Right lobe of liver (tissue), 6 donors: Measurements from ENCODE around the gene ZNF644. TPM values are rescaled to one million over a fixed set of nuclear protein-coding genes. Genes with fewer than 3 reads are reported as not detected.

Experiments
- ATAC-seq, 4 donors: fragments of 200-7000 bp; cut with Tn5 transposase; one replicate each; pipeline ENCODE4 v1.9.1; 2020; ENCODE audit warnings: mild to moderate bottlenecking in 4 of 4, moderate library complexity in 4 of 4
- DNase-seq, 3 donors: peaks; one replicate each; pipeline ENCODE4 v3.0.0-alpha.2; 2020
- H3K27ac ChIP-seq, 3 donors: fragments of 200-600 bp; one replicate each; pipeline ENCODE4 v1.8.0; 2022
- H3K27me3 ChIP-seq, 2 donors: fragments of 200-600 bp; one replicate each; pipeline ENCODE4 v1.8.0; 2022
- H3K36me3 ChIP-seq, 4 donors: fragments of 200-600 bp; sonication (generic) in 1 of 4; one replicate each; pipeline versions ENCODE4 v1.5.1 to v1.8.0; 2017 to 2022; ENCODE audit warnings: control low read depth in 1 of 4
- H3K4me1 ChIP-seq, 4 donors: fragments of 200-600 bp; sonication (generic) in 1 of 4; one replicate each; pipeline versions ENCODE4 v1.5.1 to v1.8.0; 2017 to 2022; ENCODE audit warnings: control low read depth in 1 of 4
- H3K4me3 ChIP-seq, 3 donors: fragments of 200-600 bp; one replicate each; pipeline ENCODE4 v1.8.0; 2022
- H3K9me3 ChIP-seq, 4 donors: fragments of 200-600 bp; sonication (generic) in 1 of 4; one replicate each; pipeline versions ENCODE4 v1.5.1 to v1.8.0; 2017 to 2022; ENCODE audit warnings: control low read depth in 1 of 4
- CTCF ChIP-seq, 4 donors: fragments of 200-600 bp in 3 of 4; fragments of 450-650 bp in 1 of 4; IDR thresholded peaks; one replicate each; pipeline versions ENCODE4 v1.5.1 to v1.8.0; 2016 to 2022; ENCODE audit warnings: antibody characterized with exemption in 4 of 4, mild to moderate bottlenecking in 2 of 4
- POLR2A ChIP-seq: fragments of 450-650 bp; IDR thresholded peaks from one replicate; pipeline ENCODE4 v1.6.1; 2017; ENCODE audit warnings: antibody characterized with exemption, mild to moderate bottlenecking
- WGBS: methylation state at CpG from one replicate; pipeline ENCODE4 v1.1.6; 2018; ENCODE audit warnings: low coverage, low lambda C conversion rate; ENCODE audit not compliant: insufficient coverage; ENCODE audit errors: missing lambda C conversion rate; 5-methylcytosine and 5-hydroxymethylcytosine counted together
- intact Hi-C, 2 donors: fragments of 100-400 bp; cut with DNase I; formaldehyde crosslinking; loops; one replicate each; pipeline versions ENCODE4 v1.11.2 to v1.14.1; 2022
- total RNA-seq, 6 experiments: library from RNA; depleted of rRNA in 2 of 6; stranded (reverse); fragments of >200 nt in 2 of 6; fragmentation: NEBNext Ultra II Directional in 3 of 6; extraction: Animal tissue kit (Norgen Biotek cat#: 25700) in 3 of 6; gene quantifications; one replicate each; pipeline versions ENCODE4 v1.1.0 to v1.2.4, GENCODE V29; 2016 to 2023
- donor health status: DM: no; HTN: yes; CAD: no.
- donor health status: DM: no; HTN: no; CAD: no.
- donor health status: DM: no; HTN: no; CAD: no.
- donor health status: DM: no; HTN: yes; CAD: no.
- donor health status: DM: no; HTN: yes; CAD: no.

The ZNF644 gene
- total RNA-seq, 6 experiments from 2014 or later = 19.3 to 26.9 (median 19.9) TPM

- no peak for ATAC-seq
- intact Hi-C loops = no loop called here
- H3K27me3 ChIP-seq = no peaks in the 10 kb centered on the region
These were observed 142.6 kb downstream of the ZNF644 start for GRCh38 chr1:90879281-90879680.

GRCh38 chr1:90876101-90876500 is 145.7 kb downstream of the ZNF644 start:
- Histone ChIP-seq H3K4me1 (no peaks in the 10 kb centered on the region), H3K27me3 (no peaks in the 10 kb centered on the region), H3K9me3 (peaks cover 0 to 9% (median 0%) of the 10 kb centered on the region in 4 donors), H3K36me3 (no peaks in the 10 kb centered on the region), H3K4me3 (no peak overlapping the region), H3K27ac (no peak overlapping the region)
- DNase-seq (no peak), ATAC-seq (no peak)
- WGBS = 56% methylated on average over 3 of the region's 3 CpGs
- TF ChIP-seq CTCF (IDR thresholded peaks at IDR 0.05) = no peak
- intact Hi-C loops = no loop called here

More at GRCh38 chr1:90879281-90879680, 142.6 kb downstream of the ZNF644 start:
- no peaks in the 10 kb centered on the region for H3K36me3 ChIP-seq
- TF ChIP-seq POLR2A (no peak), CTCF (IDR thresholded peaks at IDR 0.05) (no peak)
- no peak overlapping the region for H3K4me3 ChIP-seq
- no peak overlapping the region for H3K27ac ChIP-seq
- H3K9me3 ChIP-seq = peaks cover 0 to 9% (median 0%) of the 10 kb centered on the region in 4 donors
- DNase-seq = no peak
- WGBS = 73% methylated on average over 1 of the region's 1 CpG
- H3K4me1 ChIP-seq = no peaks in the 10 kb centered on the region
